ENCODE measurements around the gene PHPT1.

The PHPT1 gene

GRCh38 chr9:136898483-136899100 is 49.4 kb downstream of the PHPT1 start:
- Histone ChIP-seq H3K36me3 (replicated peaks) (peaks cover 7% of the 10 kb centered on the region), H3K27me3 (replicated peaks) (no peaks in the 10 kb centered on the region), H3K4me3 (ENCODE audit: low read depth, low read length) (no peak overlapping the region), H3K27ac (no peak overlapping the region)
- DNase-seq, result no peak
- TF ChIP-seq CTCF (IDR thresholded peaks at IDR 0.05; ENCODE audit: low read depth, low read length, missing control alignments), result no peak
- in situ Hi-C loops (cut with HindIII; ENCODE audit: low pct_ligation_motif_present, low sequenced_read_pairs), result no loop called here

GRCh38 chr9:136899196-136899595 is 50.0 kb downstream of the PHPT1 start:
- DNase-seq, result no peak
- H3K4me3 ChIP-seq (ENCODE audit: low read depth, low read length), result no peak overlapping the region
- H3K36me3 ChIP-seq (replicated peaks), result peaks cover 7% of the 10 kb centered on the region
- H3K27me3 ChIP-seq (replicated peaks), result no peaks in the 10 kb centered on the region
- no peak for TF ChIP-seq CTCF (IDR thresholded peaks at IDR 0.05; ENCODE audit: low read depth, low read length, missing control alignments)
- no peak overlapping the region for H3K27ac ChIP-seq
- in situ Hi-C loops (cut with HindIII; ENCODE audit: low pct_ligation_motif_present, low sequenced_read_pairs), result no loop called here

GRCh38 chr9:136900556-136900955 is 51.3 kb downstream of the PHPT1 start:
- no peak for TF ChIP-seq CTCF (IDR thresholded peaks at IDR 0.05; ENCODE audit: low read depth, low read length, missing control alignments)
- H3K4me3 ChIP-seq (ENCODE audit: low read depth, low read length), result no peak overlapping the region
- H3K27ac ChIP-seq, result no peak overlapping the region
- no peak for DNase-seq
- H3K27me3 ChIP-seq (replicated peaks), result no peaks in the 10 kb centered on the region
- H3K36me3 ChIP-seq (replicated peaks), result peaks cover 8% of the 10 kb centered on the region
- in situ Hi-C loops (cut with HindIII; ENCODE audit: low pct_ligation_motif_present, low sequenced_read_pairs), result no loop called here
